GM12878 (cell line): Measurements from ENCODE around the gene SFXN4. TPM values are rescaled to one million over a fixed set of nuclear protein-coding genes. Genes with fewer than 3 reads are reported as not detected.

ENCODE experiments used
- ATAC-seq: fragments of 200-7000 bp; cut with Tn5 transposase; 3 replicates; pipeline ENCODE4 v1.9.1; 2020; ENCODE audit warnings: mild to moderate bottlenecking, moderate library complexity
- BruUV-seq: library from RNA; stranded (reverse); fragments of 400-500 nt; replicated peaks from 2 replicates; lab custom pipeline; 2021; lab: Mats Ljungman, UMichigan
- CTCF ChIA-PET: fragments of 300-600 bp; sonication (Branson Sonifier 250); formaldehyde crosslinking; extraction: SDS; loops from one replicate; lab custom pipeline; 2021; ENCODE audit warnings: inconsistent platforms; lab: Yijun Ruan, JAX
- POLR2A ChIA-PET: fragments of 350-600 bp; formaldehyde crosslinking; extraction: SDS; loops from one replicate; lab custom pipeline; 2021; ENCODE audit warnings: inconsistent platforms; lab: Charles Lee
- RAD21 ChIA-PET: fragments of 300-600 bp; sonication (Branson Sonifier 250); formaldehyde crosslinking; loops from one replicate; lab custom pipeline; 2023; ENCODE audit warnings: antibody characterized with exemption; ENCODE audit not compliant: unreplicated experiment; lab: Charles Lee
- SMC1A ChIA-PET: fragments of 300-600 bp; sonication (Branson Sonifier 250); formaldehyde crosslinking; loops from one replicate; lab custom pipeline; 2023; ENCODE audit not compliant: unreplicated experiment, uncharacterized antibody; lab: Charles Lee
- DNase-seq: peaks from one replicate; pipeline ENCODE4 v3.0.0-alpha.2; 2011; ENCODE audit warnings: low read depth, low spot score
- FAIRE-seq: peaks from 3 replicates; lab custom pipeline; 2011; peaks lifted over from hg19 to GRCh38; lab: Jason Lieb, UNC
- H2AFZ ChIP-seq: 2 replicates; pipeline ENCODE4 v1.6.0; 2011; ENCODE audit warnings: low read depth, low read length, control low read depth; ENCODE audit not compliant: control insufficient read depth
- H3K27ac ChIP-seq: 2 replicates; pipeline ENCODE4 v1.5.1; 2011; ENCODE audit warnings: control low read depth; ENCODE audit not compliant: control insufficient read depth, insufficient read depth
- H3K27me3 ChIP-seq, 2 experiments: replicated peaks in 1 of 2; 2 replicates each; pipeline versions ENCODE4 v1.6.0 to v1.6.1; 2011; ENCODE audit warnings: low read length in 1 of 2; ENCODE audit not compliant: control insufficient read depth in 2 of 2, insufficient read depth in 2 of 2
- H3K36me3 ChIP-seq, 2 experiments: 2 replicates each; pipeline ENCODE4 v1.5.1; 2011; ENCODE audit warnings: low read length in 1 of 2; ENCODE audit not compliant: control insufficient read depth in 2 of 2, insufficient read depth in 2 of 2
- H3K4me1 ChIP-seq: 2 replicates; pipeline ENCODE4 v1.6.1; 2011; ENCODE audit warnings: mild to moderate bottlenecking, low read length, moderate library complexity, mixed read lengths; ENCODE audit not compliant: control insufficient read depth, insufficient read depth
- H3K4me2 ChIP-seq: 2 replicates; pipeline ENCODE4 v1.6.0; 2011; ENCODE audit warnings: control low read depth; ENCODE audit not compliant: control insufficient read depth, insufficient read depth
- H3K4me3 ChIP-seq: fragments of 200-600 bp; sonication (generic); 2 replicates; pipeline ENCODE4 v1.5.1; 2016
- H3K79me2 ChIP-seq: 2 replicates; pipeline ENCODE4 v1.6.0; 2011; ENCODE audit warnings: low read length; ENCODE audit not compliant: control insufficient read depth, insufficient read depth
- H3K9ac ChIP-seq: 2 replicates; pipeline ENCODE4 v1.8.0; 2011; ENCODE audit warnings: low read length, control low read depth, mixed read lengths; ENCODE audit not compliant: control insufficient read depth, insufficient read depth
- H3K9me3 ChIP-seq: replicated peaks from 3 replicates; pipeline ENCODE4 v1.5.1; 2011; ENCODE audit warnings: mild to moderate bottlenecking, low read length; ENCODE audit not compliant: control insufficient read depth, insufficient read depth
- H4K20me1 ChIP-seq: 2 replicates; pipeline ENCODE4 v1.6.0; 2011; ENCODE audit not compliant: control insufficient read depth, insufficient read depth
- PAX8 ChIP-seq: fragments of 450-650 bp; IDR thresholded peaks from 2 replicates; pipeline ENCODE4 v1.6.1; 2017; ENCODE audit warnings: mild to moderate bottlenecking, moderate library complexity
- RUNX3 ChIP-seq: IDR thresholded peaks from 2 replicates; pipeline ENCODE4 v1.6.1; 2012; ENCODE audit warnings: low read length, inconsistent platforms
- ZNF592 ChIP-seq: fragments of 450-650 bp; IDR thresholded peaks from 2 replicates; pipeline ENCODE4 v1.6.1; 2017; ENCODE audit warnings: mild to moderate bottlenecking, moderate library complexity
- WGBS: methylation state at CpG from one replicate; pipeline ENCODE4 v1.1.6; 2016; ENCODE audit warnings: low lambda C conversion rate; ENCODE audit not compliant: insufficient replicate concordance, insufficient coverage; ENCODE audit errors: missing lambda C conversion rate; 5-methylcytosine and 5-hydroxymethylcytosine counted together
- in situ Hi-C: fragments of 300-500 bp; cut with MboI; formaldehyde crosslinking; loops from 9 replicates; pipeline ENCODE4 v1.14.3; 2018; ENCODE audit warnings: mixed read lengths
- intact Hi-C: fragments of 100-400 bp; cut with micrococcal nuclease; formaldehyde crosslinking; loops from one replicate; pipeline ENCODE4 v1.14.2; 2022; ENCODE audit not compliant: unreplicated experiment
- polyA plus RNA-seq, 11 experiments: library from polyadenylated mRNA; depleted of rRNA in 4 of 11; unstranded in 6 of 11; stranded (reverse) in 5 of 11; fragments of >200 nt; fragmentation: Nextera tagmentation in 4 of 11; fragmentation: Illumina TruSeq in 1 of 11; extraction: Ambion mirVana in 4 of 11; extraction: Trizol in 1 of 11; gene quantifications; 1 replicate in 1 of 11; 2 replicates in 10 of 11; pipeline versions ENCODE4 v1.2.1 to v1.2.3, GENCODE V29; 2011 to 2016; ENCODE audit warnings: inconsistent platforms in 2 of 11, missing spikeins in 2 of 11, low read depth in 1 of 11
- total RNA-seq, 4 experiments: library from RNA; depleted of rRNA in 3 of 4; stranded (reverse); fragments of >200 nt in 3 of 4; fragmentation: Illumina TruSeq in 1 of 4; extraction: Trizol in 1 of 4; gene quantifications; 2 replicates each; pipeline versions ENCODE4 v1.2.1 to v1.2.3, GENCODE V29; 2013 to 2021
- TF ChIP-seq, protein P1 (sequence below): fragments of 450-650 bp; conservative IDR thresholded peaks from 2 replicates; pipeline ENCODE4 v1.6.1; 2017; ENCODE audit warnings: mild to moderate bottlenecking, moderate library complexity

Gene SFXN4
- total and polyA plus RNA-seq, 10 of the 15 experiments (the other 5 are each of a cell fraction or from before 2014, with no cell fraction given), result 40.7 to 111 (median 48.8) TPM

- peaks cover 0 to 2% of the 10 kb centered on the region in 2 experiments; a peak in 1 of 4 replicates for H3K36me3 ChIP-seq
- no TSS peak for BruUV-seq
- no peaks in the 10 kb centered on the region for H3K79me2 ChIP-seq
- ATAC-seq (no peak), FAIRE-seq (no peak), DNase-seq (no peak)
- POLR2A ChIA-PET, result interaction anchor here (0.6 to 0.7 kb wide), 4 partner anchors 26 to 803 kb away, joined by 3 to 5 read pairs (median 4); partner anchors contain the start of gene EIF3A
- no peaks in the 10 kb centered on the region for H3K27me3 ChIP-seq
- SMC1A ChIA-PET, result interaction anchor here (0.5 to 0.6 kb wide), 2 partner anchors 13 to 1157 kb away, joined by 3 read pairs; no protein-coding TSS in a partner anchor
- CTCF ChIA-PET, result interaction anchor here (1.8 kb wide), 1 partner anchor 38 kb away, joined by 4 read pairs; no protein-coding TSS in a partner anchor
- no peak overlapping the region for H3K9ac ChIP-seq
- no peak overlapping the region for H2AFZ ChIP-seq
- TF ChIP-seq RUNX3 (no peak), PAX8 (no peak), ZNF592 (no peak)
- TF ChIP-seq, protein P1, sequence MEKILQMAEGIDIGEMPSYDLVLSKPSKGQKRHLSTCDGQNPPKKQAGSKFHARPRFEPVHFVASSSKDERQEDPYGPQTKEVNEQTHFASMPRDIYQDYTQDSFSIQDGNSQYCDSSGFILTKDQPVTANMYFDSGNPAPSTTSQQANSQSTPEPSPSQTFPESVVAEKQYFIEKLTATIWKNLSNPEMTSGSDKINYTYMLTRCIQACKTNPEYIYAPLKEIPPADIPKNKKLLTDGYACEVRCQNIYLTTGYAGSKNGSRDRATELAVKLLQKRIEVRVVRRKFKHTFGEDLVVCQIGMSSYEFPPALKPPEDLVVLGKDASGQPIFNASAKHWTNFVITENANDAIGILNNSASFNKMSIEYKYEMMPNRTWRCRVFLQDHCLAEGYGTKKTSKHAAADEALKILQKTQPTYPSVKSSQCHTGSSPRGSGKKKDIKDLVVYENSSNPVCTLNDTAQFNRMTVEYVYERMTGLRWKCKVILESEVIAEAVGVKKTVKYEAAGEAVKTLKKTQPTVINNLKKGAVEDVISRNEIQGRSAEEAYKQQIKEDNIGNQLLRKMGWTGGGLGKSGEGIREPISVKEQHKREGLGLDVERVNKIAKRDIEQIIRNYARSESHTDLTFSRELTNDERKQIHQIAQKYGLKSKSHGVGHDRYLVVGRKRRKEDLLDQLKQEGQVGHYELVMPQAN, result no peak
- RAD21 ChIA-PET, result no interaction called here
- H3K4me1 ChIP-seq, result peaks cover 16% of the 10 kb centered on the region
- in situ Hi-C loops (no loop called here), intact Hi-C loops (no loop called here)
- WGBS, result 77% methylated on average over 5 of the region's 5 CpGs
- no peak overlapping the region for H3K4me3 ChIP-seq
- H3K9me3 ChIP-seq, result no peaks in the 10 kb centered on the region
- no peak overlapping the region for H3K4me2 ChIP-seq
- H4K20me1 ChIP-seq, result no peaks in the 10 kb centered on the region
- no peak overlapping the region for H3K27ac ChIP-seq
Measured at GRCh38 chr10:119118231-119118630, 47.3 kb downstream of the SFXN4 start.
